NCI-H774 (cell line): ENCODE results near the gene GLCCI1.
A peak's percentile ranks its signal among the peaks of the same experiment; 100 is the strongest.
"Not testable (repeated sequence)": the region's sequence is repeated elsewhere in the genome, so short reads cannot be mapped to it uniquely, and the experiment has no call there.

Experiments
- DNase-seq: peaks from one replicate; lab custom pipeline; 2025; lab: John Stamatoyannopoulos, UW

The GLCCI1 gene

GRCh38 chr7:7989616-7990440 is 21.2 kb downstream of the GLCCI1 start:
- DNase-seq: no peak

GRCh38 chr7:7990441-7990761 is 21.8 kb downstream of the GLCCI1 start:
- no peak for DNase-seq

GRCh38 chr7:7992506-7992905 is 23.9 kb downstream of the GLCCI1 start:
- DNase-seq: no peak

GRCh38 chr7:7995348-7995747 is 26.8 kb downstream of the GLCCI1 start:
- DNase-seq: not testable (repeated sequence)

GRCh38 chr7:7996568-7996967 is 28.0 kb downstream of the GLCCI1 start:
- DNase-seq: peak; percentile 15

GRCh38 chr7:8000315-8000941 is 31.8 kb downstream of the GLCCI1 start:
- DNase-seq: no peak

- DNase-seq: no peak
Measured at GRCh38 chr7:8003077-8003476, 34.5 kb downstream of the GLCCI1 start.

GRCh38 chr7:8005279-8005678 is 36.7 kb downstream of the GLCCI1 start:
- no peak for DNase-seq

GRCh38 chr7:8014399-8014798 is 45.8 kb downstream of the GLCCI1 start:
- DNase-seq: no peak

GRCh38 chr7:8015100-8015745 is 46.6 kb downstream of the GLCCI1 start:
- no peak for DNase-seq

GRCh38 chr7:8015746-8016120 is 47.1 kb downstream of the GLCCI1 start:
- DNase-seq: no peak

- no peak for DNase-seq
Measured at GRCh38 chr7:8017423-8017822, 48.8 kb downstream of the GLCCI1 start.

- no peak for DNase-seq
Measured at GRCh38 chr7:8018961-8019360, 50.4 kb downstream of the GLCCI1 start.

GRCh38 chr7:8022628-8023027 is 54.0 kb downstream of the GLCCI1 start:
- no peak for DNase-seq

GRCh38 chr7:8035192-8035591 is 66.6 kb downstream of the GLCCI1 start:
- no peak for DNase-seq

- DNase-seq: no peak
Measured at GRCh38 chr7:8035647-8036518, 67.3 kb downstream of the GLCCI1 start.

GRCh38 chr7:8037151-8037550 is 68.6 kb downstream of the GLCCI1 start:
- no peak for DNase-seq

- DNase-seq: no peak
Measured at GRCh38 chr7:8040768-8041369, 72.3 kb downstream of the GLCCI1 start.

- no peak for DNase-seq
Measured at GRCh38 chr7:8042796-8043535, 74.4 kb downstream of the GLCCI1 start.

- no peak for DNase-seq
Measured at GRCh38 chr7:8044761-8045430, 76.3 kb downstream of the GLCCI1 start.

- DNase-seq: not testable (repeated sequence)
Measured at GRCh38 chr7:8048067-8048466, 79.5 kb downstream of the GLCCI1 start.
